ENCODE results near the gene RANBP3L.
"Not testable (repeated sequence)": the region's sequence is repeated elsewhere in the genome, so short reads cannot be mapped to it uniquely, and the experiment has no call there.

The RANBP3L gene, protein sequence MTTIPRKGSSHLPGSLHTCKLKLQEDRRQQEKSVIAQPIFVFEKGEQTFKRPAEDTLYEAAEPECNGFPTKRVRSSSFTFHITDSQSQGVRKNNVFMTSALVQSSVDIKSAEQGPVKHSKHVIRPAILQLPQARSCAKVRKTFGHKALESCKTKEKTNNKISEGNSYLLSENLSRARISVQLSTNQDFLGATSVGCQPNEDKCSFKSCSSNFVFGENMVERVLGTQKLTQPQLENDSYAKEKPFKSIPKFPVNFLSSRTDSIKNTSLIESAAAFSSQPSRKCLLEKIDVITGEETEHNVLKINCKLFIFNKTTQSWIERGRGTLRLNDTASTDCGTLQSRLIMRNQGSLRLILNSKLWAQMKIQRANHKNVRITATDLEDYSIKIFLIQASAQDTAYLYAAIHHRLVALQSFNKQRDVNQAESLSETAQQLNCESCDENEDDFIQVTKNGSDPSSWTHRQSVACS
- 0 reads per million in 4 donors for total RNA-seq

- DNase-seq: no peak
Measured at GRCh38 chr5:36301858-36302603, at the start of gene RANBP3L. Gene RANBP3L, minus strand, starts transcription at chr5:36301902. Its CDS starts 486 bp downstream, at chr5:36301416.

DNA sequence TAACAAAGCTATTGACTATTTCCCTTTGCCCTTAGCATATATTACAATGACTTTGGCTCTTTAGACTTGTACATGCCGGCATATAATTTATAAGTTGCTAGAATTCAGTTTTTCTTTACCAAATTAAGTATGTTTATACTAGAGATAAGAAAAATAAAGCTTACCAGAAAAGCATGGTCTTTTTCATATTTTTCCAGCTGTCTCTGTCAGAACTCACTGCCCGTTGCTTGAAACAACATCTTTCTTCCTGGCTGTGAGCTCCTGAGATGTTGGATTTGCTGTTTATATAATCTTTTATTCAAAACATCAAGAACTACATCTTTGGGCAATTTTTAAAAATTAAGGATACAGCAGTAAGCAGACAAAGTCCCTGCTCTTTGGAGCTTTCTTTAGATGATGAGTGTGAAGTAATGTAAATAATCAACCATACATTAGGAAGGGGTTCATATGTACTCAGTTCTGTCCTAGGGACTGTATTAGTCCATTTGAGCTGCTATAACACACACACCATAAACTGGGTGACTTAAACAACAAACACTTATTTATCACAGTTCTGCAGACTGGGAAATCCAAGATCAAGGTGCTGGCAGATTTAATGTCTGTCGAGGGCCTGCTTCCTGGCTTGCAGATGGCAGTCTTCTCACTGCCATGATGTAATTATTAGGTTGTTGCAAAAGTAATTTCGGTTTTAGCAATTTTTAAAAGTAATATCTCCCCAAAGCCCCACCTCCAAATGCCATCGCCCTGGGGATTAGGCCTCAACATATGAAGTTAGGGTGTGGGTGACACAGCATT, 45.4 kb upstream of the RANBP3L start:
- DNase-seq: no peak

DNA sequence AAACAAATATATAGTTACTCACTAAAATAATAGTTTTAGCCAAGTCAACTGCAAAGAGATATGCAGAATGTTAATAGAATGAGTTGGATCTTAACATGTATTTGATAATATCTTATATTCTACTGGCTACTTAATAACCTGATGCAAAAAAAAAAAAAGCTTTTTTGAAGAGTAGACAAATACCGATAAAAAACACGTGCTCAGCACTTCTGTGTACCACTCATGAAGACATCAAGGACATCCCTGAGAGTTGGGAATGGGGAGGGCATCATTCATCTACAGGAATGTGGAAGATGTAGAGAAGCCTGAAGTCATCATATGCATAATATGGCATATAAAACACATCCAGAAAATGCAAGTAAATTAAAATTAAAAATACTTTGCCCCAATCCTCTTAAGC, 43.2 kb upstream of the RANBP3L start:
- no peak for DNase-seq

DNA sequence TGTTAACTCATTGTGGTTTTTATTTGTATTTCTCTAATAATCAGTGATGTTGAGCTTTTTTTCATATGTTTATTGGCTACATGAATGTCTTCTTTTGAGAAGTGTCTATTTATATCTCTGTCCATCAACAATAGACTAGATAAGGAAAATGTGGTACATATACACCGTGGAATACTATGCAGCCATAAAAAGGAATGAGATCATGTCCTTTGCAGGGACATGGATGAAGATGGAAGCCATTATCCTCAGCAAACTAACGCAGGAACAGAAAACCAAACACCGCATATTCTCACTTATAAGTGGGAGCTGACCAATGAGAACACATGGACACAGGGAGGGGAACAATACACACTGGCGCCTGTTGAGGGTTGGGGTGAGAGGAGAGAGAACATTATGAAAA, 40.0 kb upstream of the RANBP3L start:
- not testable (repeated sequence) for DNase-seq

GRCh38 chr5:36337597-36337996, 35.9 kb upstream of the RANBP3L start:
- DNase-seq: no peak

DNA sequence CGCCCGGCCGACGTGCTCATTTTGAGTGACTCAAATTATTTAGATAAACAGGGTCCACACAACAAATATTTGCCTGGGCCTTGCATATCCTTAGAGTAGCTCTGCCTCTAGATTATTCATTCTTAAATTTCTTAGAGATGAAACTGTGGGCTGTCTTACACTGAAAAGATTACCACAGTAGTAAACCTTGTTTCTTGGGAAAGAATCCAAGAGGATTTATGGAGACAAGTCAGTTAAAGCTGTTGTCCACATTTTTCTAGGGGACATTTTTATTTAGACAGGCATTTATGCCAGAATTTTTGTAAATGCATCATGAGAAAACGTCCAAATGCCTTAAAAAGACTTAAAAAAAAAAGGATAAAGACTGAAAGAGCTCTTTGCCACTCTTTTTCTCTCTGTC, 32.6 kb upstream of the RANBP3L start:
- DNase-seq: no peak

DNA sequence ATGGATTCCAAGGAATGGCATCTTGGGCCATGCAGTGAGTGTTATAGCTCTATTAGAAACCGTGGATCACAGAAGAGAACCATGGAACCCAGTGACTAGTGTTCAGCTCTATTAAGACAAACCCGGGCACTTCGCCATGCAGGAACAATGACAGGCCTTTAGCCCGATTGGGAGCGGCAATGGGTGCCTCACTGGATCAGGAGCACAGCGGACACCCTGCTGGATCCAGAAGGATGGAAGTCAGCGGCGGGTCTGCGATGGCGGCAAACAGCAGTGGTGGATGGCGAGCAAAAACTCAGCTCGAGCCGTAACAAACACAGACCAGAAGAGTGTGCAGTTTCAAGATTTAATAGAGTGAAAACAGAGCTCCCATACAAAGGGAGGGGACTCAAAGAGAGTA, 31.0 kb upstream of the RANBP3L start:
- DNase-seq: not testable (repeated sequence)

GRCh38 chr5:36325196-36325595, 23.5 kb upstream of the RANBP3L start:
- no peak for DNase-seq

GRCh38 chr5:36323926-36324781, 22.5 kb upstream of the RANBP3L start:
- no peak for DNase-seq

DNA sequence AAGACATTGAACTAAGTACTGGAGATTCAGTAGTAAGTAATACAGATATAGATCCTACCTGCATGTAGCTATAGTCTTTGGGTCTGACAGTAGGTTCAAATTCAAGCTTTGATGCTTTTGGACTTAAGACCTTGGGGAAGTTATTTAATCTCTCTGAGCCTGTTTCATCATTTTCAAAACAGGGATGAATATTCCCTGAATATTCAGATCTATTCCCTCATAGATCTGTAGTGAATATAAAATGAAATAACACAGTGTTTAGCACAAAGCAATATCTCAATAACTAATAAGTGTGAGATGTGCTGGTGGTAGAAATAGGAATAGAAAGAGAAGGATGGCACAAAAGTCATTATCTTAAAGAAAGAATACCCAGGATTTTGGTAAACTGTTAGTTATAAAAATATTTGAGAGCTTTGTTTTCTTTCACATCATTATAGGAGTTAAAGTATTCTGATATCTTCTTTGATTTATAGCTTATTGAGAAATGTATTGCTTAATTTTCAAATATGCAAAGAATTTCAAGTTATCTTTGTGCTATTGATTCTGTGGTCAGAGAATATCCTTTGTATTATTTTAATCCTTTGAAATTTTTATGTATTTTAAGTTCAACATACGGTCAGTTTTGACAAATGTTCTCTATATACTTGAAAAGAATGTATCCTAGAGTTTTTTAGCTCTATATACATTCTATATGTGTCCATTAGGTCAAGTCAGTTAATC, 11.4 kb upstream of the RANBP3L start:
- DNase-seq: no peak

DNA sequence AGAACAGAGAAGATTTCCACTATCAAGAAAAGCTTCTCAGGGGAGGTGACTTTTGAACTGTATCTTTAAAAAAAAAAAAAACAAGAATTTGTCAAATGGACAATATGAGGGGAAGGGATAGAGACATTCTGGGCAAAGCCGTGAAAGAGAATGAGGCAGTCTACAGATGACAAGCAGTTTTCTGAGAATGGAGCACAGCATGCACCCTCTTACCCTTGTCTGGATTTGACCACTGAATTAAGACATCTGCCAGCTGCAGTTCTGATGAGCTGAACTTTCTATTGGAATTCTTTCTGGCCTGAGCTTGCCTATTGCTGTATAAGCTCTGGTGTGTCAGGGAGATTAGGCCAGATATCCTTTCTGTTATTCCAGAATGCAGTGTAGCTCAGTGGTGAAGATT, 10.3 kb upstream of the RANBP3L start:
- no peak for DNase-seq

GRCh38 chr5:36310138-36310537, 8.4 kb upstream of the RANBP3L start:
- no peak for DNase-seq

GRCh38 chr5:36305571-36306326, 4.0 kb upstream of the RANBP3L start:
- DNase-seq: peak in 1 of 5 donors; percentile 12

DNA sequence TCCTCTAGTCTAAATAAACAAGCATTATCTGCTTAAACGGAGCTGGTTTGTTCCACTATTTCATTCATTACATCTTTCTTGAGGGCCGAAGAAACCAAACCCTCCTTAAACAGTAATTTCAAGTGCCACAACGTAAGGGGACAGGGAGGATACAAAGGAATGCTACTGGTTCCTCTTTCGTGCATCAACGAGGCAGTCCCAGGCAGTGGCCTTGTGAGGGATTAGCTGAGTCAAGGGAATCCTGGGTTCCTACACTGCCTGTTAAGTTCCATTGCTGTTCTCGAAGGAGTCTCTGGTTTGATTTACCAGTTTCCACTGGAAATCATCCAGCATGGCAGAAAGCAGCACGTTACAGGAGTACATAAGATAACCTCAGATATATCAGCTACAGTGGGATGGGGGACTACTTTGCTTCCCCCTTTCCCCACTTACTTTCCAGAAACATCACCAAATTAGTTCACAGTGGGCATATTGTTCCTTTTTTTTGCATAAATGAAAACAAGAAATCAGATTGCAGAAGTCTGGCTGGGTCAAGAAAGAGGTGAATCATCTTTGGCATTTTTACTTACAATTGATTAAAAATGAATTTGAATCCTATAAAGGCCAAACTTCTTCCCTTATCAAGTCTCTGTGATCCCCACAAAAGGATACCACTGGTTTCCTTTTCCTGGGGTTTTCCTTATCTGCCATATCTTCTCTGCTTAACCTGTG, 2.5 kb upstream of the RANBP3L start:
- DNase-seq: no peak

GRCh38 chr5:36300927-36301540, 668 bp downstream of the RANBP3L start:
- DNase-seq: no peak

DNA sequence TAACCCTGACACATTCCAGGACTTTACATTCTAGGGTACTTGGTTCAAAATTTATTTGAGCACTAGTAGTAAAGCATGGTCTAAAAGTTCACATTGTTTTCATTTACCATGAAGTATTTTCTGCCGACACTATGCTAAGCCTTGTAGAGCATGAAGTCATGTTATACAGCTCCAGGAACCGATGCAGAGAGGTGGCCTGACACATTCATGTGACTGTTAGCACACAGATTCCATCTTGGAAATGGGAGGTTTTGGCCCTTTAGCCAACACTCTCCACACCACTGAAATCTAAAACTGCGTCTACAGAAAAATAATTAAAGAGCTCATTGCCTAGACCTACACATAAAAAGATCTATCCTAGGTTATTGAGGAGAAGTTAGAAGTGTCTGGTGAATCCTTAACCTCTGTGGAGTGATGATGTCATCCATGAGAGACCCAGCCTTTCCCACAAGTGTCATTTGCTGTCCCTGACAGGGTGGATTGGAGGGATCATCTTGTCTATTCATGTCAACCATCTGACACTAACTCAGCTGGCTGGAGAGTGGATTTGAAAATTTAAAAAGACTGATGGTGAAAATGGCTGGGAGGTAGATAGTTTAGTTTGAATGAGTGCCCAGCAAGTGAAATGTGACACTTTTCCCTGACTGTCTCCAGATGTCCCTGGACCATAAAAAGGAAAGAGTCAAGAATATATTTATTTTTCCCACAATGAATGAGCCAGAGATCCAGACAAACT, 1.3 kb downstream of the RANBP3L start:
- DNase-seq: no peak

DNA sequence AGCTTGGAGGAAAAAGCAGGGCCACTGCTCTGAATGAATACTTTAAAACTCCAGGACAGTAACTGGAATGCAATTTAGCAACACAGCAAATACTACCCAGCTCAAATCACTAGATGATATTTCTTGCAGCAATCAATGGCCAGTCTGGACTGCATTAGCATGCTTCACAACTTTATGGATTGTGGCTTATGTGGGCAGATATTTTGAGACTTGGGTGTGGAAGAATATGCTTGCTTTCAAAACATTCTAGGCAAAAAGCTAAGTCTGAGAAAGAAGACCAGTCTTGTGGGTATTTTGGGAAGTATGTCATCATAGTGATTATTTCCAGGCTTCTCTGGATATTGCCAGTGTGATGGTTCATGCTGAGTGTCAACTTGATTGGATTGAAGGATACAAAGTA, 3.1 kb downstream of the RANBP3L start:
- no peak for DNase-seq

DNA sequence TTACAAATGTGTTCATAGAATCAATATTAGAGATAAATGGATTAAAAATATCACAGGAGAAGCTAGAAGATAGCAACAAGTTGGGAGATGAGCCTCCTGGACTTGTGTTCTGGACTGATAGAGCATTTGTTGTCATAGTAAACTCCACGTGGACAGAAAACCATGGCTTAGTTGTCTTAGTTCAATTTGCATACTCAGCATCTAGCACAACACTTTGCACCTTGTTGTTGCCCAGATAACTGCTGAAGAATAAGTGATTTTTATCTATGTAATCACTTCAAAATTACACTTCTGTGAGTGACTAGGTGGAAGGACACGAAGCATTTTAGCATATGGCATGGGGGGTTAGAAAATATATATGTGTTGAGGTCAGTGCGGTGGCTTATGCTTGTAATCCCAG, 4.0 kb downstream of the RANBP3L start:
- no peak for DNase-seq
